Iris pigment epithelial cell (primary cell): ENCODE measurements around the gene EXD3.

ENCODE experiments used
- DNase-seq: peaks from one replicate; pipeline ENCODE4 v3.0.0-alpha.2; 2011; ENCODE audit warnings: low read depth

The EXD3 gene

DNA sequence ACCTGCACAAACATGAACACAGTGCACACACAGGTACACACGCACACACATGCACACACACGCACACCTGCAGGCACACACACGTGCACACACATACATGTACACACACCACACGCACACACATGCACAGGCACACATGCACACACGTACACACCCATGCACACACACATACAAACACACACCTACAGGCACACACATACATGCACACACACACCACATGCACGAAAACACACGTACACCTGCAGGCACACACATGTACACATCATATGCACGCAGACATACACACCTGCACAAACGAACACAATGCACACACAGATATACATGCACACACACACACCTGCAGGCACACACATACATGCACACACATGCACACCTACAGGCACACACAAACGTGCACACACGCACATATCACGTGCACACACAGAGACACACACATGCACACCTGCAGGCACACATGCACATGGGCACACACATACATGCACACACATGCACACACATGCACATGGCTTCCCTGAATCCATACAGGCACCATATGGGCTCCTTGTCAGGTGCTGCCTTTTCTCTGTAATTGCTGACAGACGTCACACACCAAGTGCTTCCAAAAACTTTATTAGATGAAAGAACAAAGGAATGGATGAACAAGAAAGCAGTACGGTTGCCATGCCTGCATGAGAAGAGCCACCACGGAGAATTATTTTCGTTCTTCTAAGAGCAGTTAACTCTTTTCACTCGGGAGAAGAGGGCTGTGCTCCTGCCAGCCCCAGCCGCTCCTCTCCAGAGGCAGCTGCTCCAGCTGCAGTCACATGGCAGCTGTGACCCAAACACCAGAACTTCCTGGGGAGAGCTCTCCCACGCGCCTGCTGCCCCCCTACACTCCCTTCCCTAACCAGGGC, 57.2 kb downstream of the EXD3 start:
- DNase-seq = no peak

GRCh38 chr9:137365056-137365455, 57.9 kb downstream of the EXD3 start:
- no peak for DNase-seq

DNA sequence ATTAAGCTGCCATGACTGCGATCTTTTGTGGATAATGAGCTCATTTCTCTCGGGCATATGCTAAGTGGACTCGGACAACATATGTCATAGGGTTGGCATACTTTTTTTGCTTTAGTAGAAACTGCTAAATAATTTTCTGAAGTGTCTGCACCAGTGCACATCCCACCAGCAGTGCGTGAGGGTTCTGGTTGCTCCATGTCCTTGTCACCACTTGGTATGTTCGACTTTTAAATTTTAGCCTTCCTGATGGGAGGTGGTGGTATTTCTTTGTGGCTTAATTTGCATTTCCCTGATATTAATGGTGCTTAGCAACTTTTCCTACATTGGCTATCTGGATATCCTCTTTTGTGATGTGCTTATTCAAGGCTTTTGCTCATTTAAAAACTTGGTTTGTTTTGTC, 63.1 kb downstream of the EXD3 start:
- DNase-seq = no peak

GRCh38 chr9:137358126-137358525, 64.8 kb downstream of the EXD3 start:
- DNase-seq = no peak

DNA sequence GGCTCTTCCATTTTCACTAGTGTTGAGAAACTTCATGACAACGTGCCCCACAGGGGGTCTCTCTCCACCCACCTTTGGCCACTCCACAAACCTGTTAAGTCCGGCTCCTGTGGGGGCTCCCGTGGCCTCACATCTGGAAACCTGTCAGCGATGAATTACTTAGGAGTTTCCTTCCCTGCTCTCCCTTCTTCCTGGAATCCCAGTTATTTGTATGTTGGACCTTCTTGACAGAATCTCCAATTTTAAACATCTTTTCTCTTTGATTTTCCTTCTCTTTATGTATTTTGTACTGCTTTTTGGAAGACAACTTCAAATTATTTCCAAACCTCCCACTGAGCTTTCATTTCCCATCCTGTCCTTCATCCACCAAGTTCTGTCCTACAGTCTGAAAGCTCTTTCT, 65.8 kb downstream of the EXD3 start:
- no peak for DNase-seq

DNA sequence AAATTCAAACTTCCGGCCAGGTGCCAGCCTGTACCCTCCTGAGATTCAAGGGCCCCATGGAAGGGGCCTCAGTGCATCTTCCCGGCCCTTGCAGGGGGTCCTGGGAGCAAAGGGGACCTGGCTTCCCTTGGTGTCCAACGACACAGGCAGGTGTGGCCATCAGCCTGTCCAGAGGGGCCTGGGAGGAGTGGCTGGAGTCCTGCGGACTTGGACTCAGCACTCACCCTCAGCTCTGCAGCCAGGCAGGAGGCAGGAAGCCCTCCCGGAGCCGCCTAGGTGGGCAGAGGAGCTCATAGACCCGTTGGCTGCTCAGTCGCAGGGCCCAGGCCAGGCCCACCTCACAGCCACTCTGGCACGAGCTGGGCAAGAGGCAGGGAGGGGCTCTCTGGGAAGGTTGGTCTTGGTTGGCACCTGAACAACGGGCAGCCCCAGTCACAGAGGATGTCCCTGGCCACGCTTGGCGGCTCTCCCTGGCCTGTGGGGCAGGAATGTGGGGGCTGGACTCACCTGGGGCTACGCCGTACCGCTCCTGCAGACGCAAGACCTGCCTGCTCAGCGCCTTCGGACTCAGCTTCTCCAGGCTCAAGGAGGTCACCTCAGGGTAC, 67.1 kb downstream of the EXD3 start:
- no peak for DNase-seq

- no peak for DNase-seq
Observed at GRCh38 chr9:137354845-137355760, 67.9 kb downstream of the EXD3 start.

GRCh38 chr9:137354153-137354844, 68.7 kb downstream of the EXD3 start:
- DNase-seq = no peak

GRCh38 chr9:137353223-137354152, 69.5 kb downstream of the EXD3 start:
- DNase-seq = no peak

GRCh38 chr9:137352511-137353222, 70.3 kb downstream of the EXD3 start:
- DNase-seq = no peak

- no peak for DNase-seq
Observed at GRCh38 chr9:137351781-137352501, 71.0 kb downstream of the EXD3 start.

DNA sequence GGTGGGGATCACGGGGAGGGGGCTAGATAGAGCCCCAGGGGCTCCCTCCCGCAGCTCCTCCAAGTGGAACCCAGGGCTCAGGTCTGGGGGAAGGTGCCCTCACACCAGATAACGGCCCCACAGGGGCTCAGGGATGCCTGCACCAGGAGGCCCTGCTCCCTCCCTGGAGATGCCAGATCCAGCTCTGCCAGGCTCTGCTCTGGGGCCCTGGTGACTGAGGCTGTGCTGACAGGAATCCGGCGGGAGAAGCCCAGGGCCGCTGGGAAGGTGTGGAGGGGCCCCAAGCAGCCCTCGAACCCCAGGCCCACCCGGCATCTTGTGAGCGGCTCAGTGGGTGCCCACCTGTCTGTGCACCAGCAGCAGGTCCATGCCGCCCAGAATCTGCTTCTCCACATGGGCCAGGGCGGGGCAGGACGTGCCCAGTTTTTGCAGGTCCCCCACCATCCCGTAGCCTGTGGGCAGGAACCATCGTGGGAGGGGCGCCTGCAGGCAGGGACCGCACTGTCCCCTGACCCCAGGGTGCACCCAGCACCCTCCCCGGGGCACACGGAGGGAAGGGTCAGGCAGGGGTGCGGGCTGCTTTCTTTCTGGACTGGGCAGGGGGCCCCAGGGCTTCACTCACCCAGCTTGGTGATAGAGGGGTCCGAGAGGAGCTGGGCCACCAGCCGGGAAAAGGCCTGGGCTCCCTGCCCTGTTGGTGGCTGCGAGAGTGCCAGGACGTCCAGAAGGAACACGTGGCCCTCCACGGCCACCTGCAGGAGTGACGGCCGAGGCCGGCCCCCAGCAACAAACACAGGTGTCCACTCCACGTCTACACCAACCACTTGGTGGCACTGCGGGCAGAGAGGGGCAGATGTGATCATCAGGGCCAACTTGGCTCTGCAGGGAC, 72.0 kb downstream of the EXD3 start:
- no peak for DNase-seq

- no peak for DNase-seq
Observed at GRCh38 chr9:137349471-137350033, 73.4 kb downstream of the EXD3 start.

DNA sequence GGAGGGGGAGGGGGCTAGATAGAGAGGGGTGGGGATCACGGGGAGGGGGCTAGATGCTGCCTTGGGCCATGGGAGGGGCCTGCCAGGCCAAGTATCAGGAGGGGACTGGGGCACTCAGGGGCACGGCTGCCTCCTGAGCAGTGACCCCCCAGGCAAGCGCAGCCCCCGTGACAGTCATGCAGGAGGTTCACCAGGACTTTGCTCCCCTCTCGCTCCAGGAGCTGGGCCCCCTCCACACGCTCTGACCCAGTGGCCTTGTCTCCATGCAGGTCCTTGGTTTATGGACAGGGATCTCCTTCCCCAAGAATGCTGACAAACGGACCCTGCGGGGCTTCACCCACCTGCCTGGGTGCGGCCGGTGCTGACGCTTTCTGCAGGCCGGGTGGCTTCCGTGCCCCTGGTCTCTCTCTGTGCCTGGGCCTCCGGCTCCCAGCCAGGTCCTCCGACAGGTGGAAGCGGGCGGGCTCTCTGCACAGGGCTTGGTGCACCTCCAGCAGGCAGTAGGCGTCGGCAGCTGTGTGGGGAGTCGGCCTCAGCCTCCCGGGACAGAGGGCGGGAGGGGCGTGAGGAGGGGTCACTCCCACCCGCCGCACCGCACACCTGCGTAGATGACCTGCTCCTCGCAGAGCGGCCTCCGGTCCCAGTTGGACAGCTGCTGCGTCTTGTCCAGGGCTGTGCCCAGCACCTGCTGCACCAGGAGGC, 74.0 kb downstream of the EXD3 start:
- DNase-seq = no peak

GRCh38 chr9:137347928-137348327, 75.0 kb downstream of the EXD3 start:
- no peak for DNase-seq

GRCh38 chr9:137342482-137342881, 80.5 kb downstream of the EXD3 start:
- DNase-seq = no peak

- no peak for DNase-seq
Observed at GRCh38 chr9:137341227-137341626, 81.7 kb downstream of the EXD3 start.
